ENCODE data around the gene CDH4.
A peak's percentile ranks its signal among the peaks of the same experiment; 100 is the strongest.

The CDH4 gene

DNA sequence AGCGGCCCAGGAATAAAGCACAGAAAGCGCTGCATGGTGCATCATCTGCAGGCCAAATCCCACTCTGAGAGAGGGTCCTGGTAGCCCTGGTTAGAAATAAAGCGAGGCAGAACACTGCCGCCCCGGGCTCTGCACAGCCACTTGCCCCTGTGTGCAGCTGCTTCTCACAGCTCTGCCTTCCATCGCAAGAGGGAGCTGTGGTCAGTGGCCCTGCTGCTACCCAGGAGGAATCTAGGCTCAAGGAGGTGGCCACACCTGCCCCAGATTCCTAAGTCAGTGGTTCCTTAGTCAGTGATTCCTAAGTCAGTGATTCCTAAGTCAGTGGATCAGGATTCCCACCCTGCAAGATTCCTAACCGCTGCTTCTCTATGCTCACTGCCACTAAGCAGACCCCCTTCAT is 8.8 kb downstream of the CDH4 start:
- no peak overlapping the region for H3K4me3 ChIP-seq (ENCODE audit: low read depth, low read length)
- no peak for DNase-seq (ENCODE audit: low read depth, low spot score)
- CTCF ChIA-PET = interaction anchor here (0.8 to 3.4 kb wide), 5 partner anchors 9 to 1203 kb away, joined by 3 to 51 read pairs (median 4); partner anchors contain the start of gene CDH4

DNA sequence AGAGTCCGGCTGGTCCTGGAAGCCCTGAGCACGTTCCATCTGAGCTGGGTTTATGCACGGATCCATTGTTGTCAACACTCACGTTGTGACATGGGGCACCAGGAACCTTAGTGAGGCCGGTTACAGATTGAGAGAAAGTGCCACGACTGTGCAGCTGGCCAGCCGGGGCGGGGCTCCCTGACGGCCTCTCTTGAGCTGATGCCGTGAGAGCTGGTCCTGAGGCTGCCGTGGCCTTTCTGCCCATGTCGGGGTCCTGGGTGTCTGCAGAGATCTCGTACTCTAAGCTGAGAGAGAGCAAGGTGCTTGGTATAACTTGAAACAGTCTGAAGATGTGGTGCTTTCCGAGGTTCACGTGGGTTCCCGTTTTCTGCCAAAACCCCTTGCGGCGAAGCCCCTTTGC is 10.0 kb downstream of the CDH4 start:
- CTCF ChIA-PET = interaction anchor here (0.7 to 3.4 kb wide), 11 partner anchors 8 to 1206 kb away, joined by 3 to 51 read pairs (median 5); partner anchors contain the start of gene CDH4
- no peak overlapping the region for H3K4me3 ChIP-seq (ENCODE audit: low read depth, low read length)
- TF ChIP-seq, protein P1, sequence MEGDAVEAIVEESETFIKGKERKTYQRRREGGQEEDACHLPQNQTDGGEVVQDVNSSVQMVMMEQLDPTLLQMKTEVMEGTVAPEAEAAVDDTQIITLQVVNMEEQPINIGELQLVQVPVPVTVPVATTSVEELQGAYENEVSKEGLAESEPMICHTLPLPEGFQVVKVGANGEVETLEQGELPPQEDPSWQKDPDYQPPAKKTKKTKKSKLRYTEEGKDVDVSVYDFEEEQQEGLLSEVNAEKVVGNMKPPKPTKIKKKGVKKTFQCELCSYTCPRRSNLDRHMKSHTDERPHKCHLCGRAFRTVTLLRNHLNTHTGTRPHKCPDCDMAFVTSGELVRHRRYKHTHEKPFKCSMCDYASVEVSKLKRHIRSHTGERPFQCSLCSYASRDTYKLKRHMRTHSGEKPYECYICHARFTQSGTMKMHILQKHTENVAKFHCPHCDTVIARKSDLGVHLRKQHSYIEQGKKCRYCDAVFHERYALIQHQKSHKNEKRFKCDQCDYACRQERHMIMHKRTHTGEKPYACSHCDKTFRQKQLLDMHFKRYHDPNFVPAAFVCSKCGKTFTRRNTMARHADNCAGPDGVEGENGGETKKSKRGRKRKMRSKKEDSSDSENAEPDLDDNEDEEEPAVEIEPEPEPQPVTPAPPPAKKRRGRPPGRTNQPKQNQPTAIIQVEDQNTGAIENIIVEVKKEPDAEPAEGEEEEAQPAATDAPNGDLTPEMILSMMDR (IDR thresholded peaks at IDR 0.05; ENCODE audit: insufficient read depth, low read length, missing control alignments) = no peak
- DNase-seq (ENCODE audit: low read depth, low spot score) = no peak
- POLR2A ChIA-PET = no interaction called here

More for the DNA sequence above, 8.8 kb downstream of the CDH4 start:
- POLR2A ChIA-PET = no interaction called here
- TF ChIP-seq, protein P1 (IDR thresholded peaks at IDR 0.05; ENCODE audit: insufficient read depth, low read length, missing control alignments) = peak; percentile 17

DNA sequence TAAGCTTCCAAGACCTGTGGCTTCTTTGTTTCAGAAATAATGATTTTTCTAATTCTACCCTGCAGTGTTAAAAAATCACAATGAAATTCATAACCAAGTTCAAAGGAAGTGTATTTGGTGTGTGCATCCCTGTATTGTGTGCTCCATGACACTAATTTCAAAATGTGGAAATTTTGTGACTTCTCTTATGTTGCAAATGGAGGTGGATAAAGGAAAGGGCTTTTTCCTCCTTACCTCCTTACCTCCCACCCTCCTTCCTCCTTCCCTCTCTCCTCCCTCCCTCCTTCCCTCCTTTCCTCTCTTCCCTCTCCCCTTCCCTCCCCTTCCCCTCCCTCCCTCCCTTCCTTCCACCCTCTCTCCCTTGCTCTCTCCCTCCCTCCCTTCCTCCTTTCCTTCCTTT is 10.5 kb downstream of the CDH4 start:
- CTCF ChIA-PET = interaction anchor here (0.7 to 3.4 kb wide), 21 partner anchors 10 to 1323 kb away, joined by 3 to 51 read pairs (median 4); partner anchors contain the start of genes CDH4, FAM217B and PPP1R3D
- DNase-seq (ENCODE audit: low read depth, low spot score) = no peak

GRCh38 chr20:61263084-61263695 is 11.1 kb downstream of the CDH4 start:
- no peak overlapping the region for H3K4me3 ChIP-seq (ENCODE audit: low read depth, low read length)
- TF ChIP-seq, protein P1 (IDR thresholded peaks at IDR 0.05; ENCODE audit: insufficient read depth, low read length, missing control alignments) = peak; percentile 80
- DNase-seq (ENCODE audit: low read depth, low spot score) = no peak
- ChIA-PET CTCF (interaction anchor here (0.7 to 3.4 kb wide), 28 partner anchors 8 to 1323 kb away, joined by 3 to 51 read pairs (median 3); partner anchors contain the start of genes CDH4, FAM217B and PPP1R3D), POLR2A (no interaction called here)

More for the DNA sequence above, 10.5 kb downstream of the CDH4 start:
- POLR2A ChIA-PET = no interaction called here
- H3K4me3 ChIP-seq (ENCODE audit: low read depth, low read length) = no peak overlapping the region
- TF ChIP-seq, protein P1 (IDR thresholded peaks at IDR 0.05; ENCODE audit: insufficient read depth, low read length, missing control alignments) = no peak

DNA sequence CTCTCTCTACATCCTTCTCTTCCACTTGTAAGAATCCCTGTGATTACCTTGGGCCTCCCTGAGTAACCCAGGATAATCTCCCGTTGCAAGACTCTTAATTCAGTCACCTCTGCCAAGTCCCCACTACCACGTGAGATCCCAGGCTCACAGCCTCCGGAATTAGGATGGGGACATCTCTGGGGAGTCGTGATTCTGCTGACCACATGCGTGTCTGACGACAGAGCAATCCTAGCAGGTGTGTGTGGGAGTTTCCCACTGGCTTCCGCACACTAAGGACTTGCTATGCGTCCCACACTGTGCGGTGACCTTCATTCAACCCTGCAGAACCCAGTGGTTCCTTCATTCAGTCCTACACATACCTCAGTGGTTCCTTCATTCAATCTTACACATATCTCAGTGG is 11.9 kb downstream of the CDH4 start:
- ChIA-PET CTCF (interaction anchor here (0.7 to 3.4 kb wide), 17 partner anchors 8 to 1206 kb away, joined by 3 to 51 read pairs (median 4); partner anchors contain the start of gene CDH4), POLR2A (no interaction called here)
- no peak overlapping the region for H3K4me3 ChIP-seq (ENCODE audit: low read depth, low read length)
- DNase-seq (ENCODE audit: low read depth, low spot score) = no peak
- TF ChIP-seq, protein P1 (IDR thresholded peaks at IDR 0.05; ENCODE audit: insufficient read depth, low read length, missing control alignments) = no peak

DNA sequence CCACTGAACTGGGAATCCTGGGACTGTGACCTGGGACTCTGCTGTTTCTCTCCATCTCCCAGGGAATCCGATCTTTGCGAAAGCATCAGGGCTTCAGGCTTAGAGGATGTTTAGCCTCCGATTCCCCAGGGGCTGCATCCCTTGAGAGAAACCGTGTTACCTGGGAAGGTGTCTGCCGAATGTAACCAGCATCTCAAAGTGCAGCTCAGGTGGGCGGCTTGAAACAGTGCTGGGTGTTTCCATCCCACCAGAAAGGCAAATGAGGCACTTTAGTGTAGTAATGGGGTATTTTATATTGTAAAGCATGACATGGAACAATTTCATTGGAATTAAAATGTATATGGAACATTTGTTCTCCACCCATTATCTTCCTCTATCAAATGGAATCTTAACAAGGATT is 15.2 kb downstream of the CDH4 start:
- ChIA-PET CTCF (interaction anchor here (0.7 to 1.5 kb wide), 3 partner anchors 38 to 1211 kb away, joined by 3 to 4 read pairs (median 4); no protein-coding TSS in a partner anchor), POLR2A (no interaction called here)
- H3K4me3 ChIP-seq (ENCODE audit: low read depth, low read length) = no peak overlapping the region
- DNase-seq (ENCODE audit: low read depth, low spot score) = no peak
- TF ChIP-seq, protein P1 (IDR thresholded peaks at IDR 0.05; ENCODE audit: insufficient read depth, low read length, missing control alignments) = no peak

All from AG04449 (cell line).